Measurements from ENCODE around the gene SLBP.

- TF ChIP-seq REST (IDR thresholded peaks at IDR 0.05; ENCODE audit: insufficient read depth in 1 of 2, low read depth in 2 of 2, low read length in 2 of 2) (no peak), TAF1 (IDR thresholded peaks at IDR 0.05; ENCODE audit: borderline replicate concordance, insufficient read depth, low read length) (no peak), POLR2AphosphoS5 (IDR thresholded peaks at IDR 0.05; ENCODE audit: low read depth, low read length) (no peak), FOXP2 (optimal IDR thresholded peaks at IDR 0.05; ENCODE audit: borderline replicate concordance, extremely low read depth, extremely low read length, insufficient read depth) (no peak), SIN3A (IDR thresholded peaks at IDR 0.05; ENCODE audit: borderline replicate concordance, insufficient read depth, low read length) (no peak)
Measured at GRCh38 chr4:1661695-1662094, 50.4 kb downstream of the SLBP start.
